ENCODE results near the gene VAV3. TPM values are rescaled to one million over a fixed set of nuclear protein-coding genes. Genes with fewer than 3 reads are reported as not detected.

VAV3 gene
- total and polyA plus RNA-seq, 9 donors = 3.1 to 5.5 (median 4.1) TPM

DNA sequence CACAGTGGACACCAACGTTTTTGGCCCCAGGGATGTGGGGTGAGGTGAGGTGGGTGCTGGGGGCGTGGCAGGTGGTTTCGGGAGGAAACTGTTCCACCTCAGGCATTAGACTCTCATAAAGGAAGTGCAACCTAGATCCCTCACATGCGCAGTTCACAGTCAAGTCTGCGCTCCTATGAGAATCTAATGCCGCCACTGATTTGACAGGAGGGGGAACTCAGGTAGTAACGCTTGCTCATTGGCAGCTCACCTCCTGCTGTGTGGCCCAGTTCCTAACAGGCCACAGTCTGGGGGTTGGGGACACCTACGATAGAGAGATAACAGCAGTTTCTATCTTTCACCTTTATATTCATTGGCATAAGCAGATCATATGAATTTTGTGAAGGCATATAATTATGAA, 347.1 kb downstream of the VAV3 start:
- Histone ChIP-seq H3K27ac (ENCODE audit: low read length) (no peak overlapping the region), H3K4me1 (ENCODE audit: control insufficient read depth, insufficient read depth, low read length) (no peaks in the 10 kb centered on the region), H3K9me3 (replicated peaks; ENCODE audit: control insufficient read depth, low read depth, low read length) (no peaks in the 10 kb centered on the region), H3K4me3 (ENCODE audit: low read length) (no peak overlapping the region), H3K36me3 (ENCODE audit: control insufficient read depth, insufficient read depth, low read length) (no peaks in the 10 kb centered on the region), H3K27me3 (ENCODE audit: control insufficient read depth, insufficient read depth, low read length) (no peaks in the 10 kb centered on the region)
- WGBS (ENCODE audit: insufficient coverage) = 79% methylated on average over 4 of the region's 8 CpGs
- no peak for DNase-seq

DNA sequence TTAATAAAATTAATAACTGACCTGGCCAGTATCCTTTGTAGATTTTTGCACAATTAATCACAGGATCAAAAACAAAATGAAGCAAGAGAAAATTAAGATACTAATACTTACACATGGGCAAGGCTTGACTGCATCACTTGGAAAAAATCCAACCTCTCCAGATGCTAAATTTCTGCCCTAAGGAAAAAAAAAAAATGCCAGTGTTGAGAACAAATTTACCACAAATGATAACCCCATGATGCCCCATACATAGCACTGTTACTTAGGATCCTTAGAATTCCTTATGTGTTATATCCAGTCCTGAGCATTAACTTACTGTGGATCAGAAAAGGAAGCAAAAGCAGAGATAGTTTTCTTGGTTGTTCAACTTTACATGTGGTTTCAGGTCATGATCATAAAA, 347.5 kb downstream of the VAV3 start:
- Histone ChIP-seq H3K36me3 (ENCODE audit: control insufficient read depth, insufficient read depth, low read length) (no peaks in the 10 kb centered on the region), H3K4me3 (ENCODE audit: low read length) (no peak overlapping the region), H3K27ac (ENCODE audit: low read length) (no peak overlapping the region), H3K27me3 (ENCODE audit: control insufficient read depth, insufficient read depth, low read length) (no peaks in the 10 kb centered on the region), H3K4me1 (ENCODE audit: control insufficient read depth, insufficient read depth, low read length) (no peaks in the 10 kb centered on the region), H3K9me3 (replicated peaks; ENCODE audit: control insufficient read depth, low read depth, low read length) (peaks cover 4% of the 10 kb centered on the region)
- DNase-seq = no peak

DNA sequence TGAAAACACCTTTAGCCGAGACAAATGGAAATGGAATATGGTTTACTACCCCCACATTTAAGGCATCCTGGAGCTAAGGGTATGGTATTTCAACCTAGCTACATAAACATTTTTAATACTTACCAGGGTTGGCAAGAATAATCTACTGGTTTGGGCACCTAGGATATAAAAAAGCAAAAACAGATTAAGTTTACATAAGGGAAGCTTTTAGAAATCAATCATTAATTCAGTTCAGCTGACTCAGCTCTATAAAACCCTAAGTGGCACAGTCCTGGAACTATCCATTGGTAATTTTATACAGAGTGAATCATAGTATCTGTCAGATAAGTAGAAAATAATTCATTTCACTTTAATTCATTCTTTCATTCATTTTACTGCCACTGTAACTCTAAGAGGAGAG, 355.2 kb downstream of the VAV3 start:
- Histone ChIP-seq H3K4me1 (ENCODE audit: control insufficient read depth, insufficient read depth, low read length) (no peaks in the 10 kb centered on the region), H3K27me3 (ENCODE audit: control insufficient read depth, insufficient read depth, low read length) (no peaks in the 10 kb centered on the region), H3K27ac (ENCODE audit: low read length) (no peak overlapping the region), H3K9me3 (replicated peaks; ENCODE audit: control insufficient read depth, low read depth, low read length) (peaks cover 5% of the 10 kb centered on the region), H3K4me3 (ENCODE audit: low read length) (no peak overlapping the region), H3K36me3 (ENCODE audit: control insufficient read depth, insufficient read depth, low read length) (no peaks in the 10 kb centered on the region)
- no CpG with 5 or more reads among the region's 1 CpG for WGBS (ENCODE audit: insufficient coverage)
- no peak for DNase-seq

DNA sequence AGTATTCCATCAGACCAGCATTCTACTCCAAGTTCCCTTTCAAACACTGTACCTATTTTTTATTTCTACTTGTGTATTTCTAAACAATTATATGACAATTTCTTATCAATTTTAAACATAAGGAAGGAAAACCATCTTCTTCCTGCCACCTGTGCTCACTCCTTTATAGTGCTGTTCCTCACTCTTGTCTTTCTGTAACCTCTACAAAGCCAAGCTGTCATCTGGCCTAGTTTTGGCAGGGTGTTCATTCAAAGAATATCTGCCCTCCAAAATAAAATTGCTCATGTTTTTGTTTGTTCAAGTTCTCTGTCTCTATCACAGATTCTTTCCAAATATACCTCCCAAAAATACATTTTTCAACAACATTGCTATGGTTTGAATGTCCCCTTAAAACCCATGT, 360.2 kb downstream of the VAV3 start:
- Histone ChIP-seq H3K27ac (ENCODE audit: low read length) (no peak overlapping the region), H3K36me3 (ENCODE audit: control insufficient read depth, insufficient read depth, low read length) (no peaks in the 10 kb centered on the region)

DNA sequence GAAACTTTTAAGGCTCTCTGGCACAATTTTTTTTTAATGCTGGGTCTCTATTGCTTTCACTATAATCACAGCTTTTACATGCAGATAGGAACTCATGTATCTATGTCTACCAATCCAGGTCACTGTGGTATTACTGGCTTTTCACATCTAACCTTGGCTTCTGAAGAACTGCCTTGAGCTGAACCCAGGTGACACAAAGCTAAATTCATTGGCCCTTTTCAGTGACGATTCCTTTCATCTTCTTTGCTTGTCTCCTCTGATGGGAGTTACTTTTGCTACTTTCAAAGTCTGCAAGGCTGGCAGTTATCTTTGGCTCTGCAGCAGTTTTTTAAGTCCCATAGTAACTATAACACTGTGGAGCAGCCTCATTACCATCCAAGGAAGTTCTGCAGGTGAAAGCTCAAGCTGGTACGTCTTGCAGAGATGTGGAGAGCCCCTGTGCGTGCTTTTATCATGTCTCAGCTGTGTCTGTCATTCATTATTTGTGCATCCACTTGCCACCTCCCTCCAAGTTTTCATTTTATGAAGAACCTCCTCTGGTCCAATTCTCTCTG, 364.3 kb downstream of the VAV3 start:
- no peaks in the 10 kb centered on the region for H3K27me3 ChIP-seq (ENCODE audit: control insufficient read depth, insufficient read depth, low read length)
- no peak overlapping the region for H3K27ac ChIP-seq (ENCODE audit: low read length)
- H3K36me3 ChIP-seq (ENCODE audit: control insufficient read depth, insufficient read depth, low read length) = no peaks in the 10 kb centered on the region
- H3K9me3 ChIP-seq (replicated peaks; ENCODE audit: control insufficient read depth, low read depth, low read length) = no peaks in the 10 kb centered on the region
- 66% methylated on average over 3 of the region's 3 CpGs for WGBS (ENCODE audit: insufficient coverage)
- no peak overlapping the region for H3K4me3 ChIP-seq (ENCODE audit: low read length)
- H3K4me1 ChIP-seq (ENCODE audit: control insufficient read depth, insufficient read depth, low read length) = no peaks in the 10 kb centered on the region
- DNase-seq = no peak

More for the DNA sequence above, 360.2 kb downstream of the VAV3 start:
- no peaks in the 10 kb centered on the region for H3K27me3 ChIP-seq (ENCODE audit: control insufficient read depth, insufficient read depth, low read length)
- no peak for DNase-seq
- no peaks in the 10 kb centered on the region for H3K9me3 ChIP-seq (replicated peaks; ENCODE audit: control insufficient read depth, low read depth, low read length)
- no peaks in the 10 kb centered on the region for H3K4me1 ChIP-seq (ENCODE audit: control insufficient read depth, insufficient read depth, low read length)
- no peak overlapping the region for H3K4me3 ChIP-seq (ENCODE audit: low read length)

DNA sequence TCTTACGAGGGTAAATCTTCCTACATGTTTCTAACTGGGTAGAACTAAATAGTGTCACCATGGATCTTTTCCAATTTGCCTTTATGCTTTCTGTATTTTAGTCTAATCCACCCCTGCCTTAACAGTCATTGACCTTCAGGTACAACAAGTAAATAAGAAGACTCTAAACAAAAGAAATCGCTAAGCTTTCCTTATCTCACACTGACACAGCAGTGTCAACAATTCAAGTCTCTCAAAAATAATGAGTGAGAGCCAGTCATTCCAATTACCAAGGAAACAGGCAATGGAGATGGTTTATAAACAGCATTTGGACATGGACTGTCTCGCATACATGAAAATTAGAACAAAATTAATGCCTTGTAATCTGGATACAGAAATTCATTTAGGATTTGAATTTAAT, 365.8 kb downstream of the VAV3 start:
- H3K4me1 ChIP-seq (ENCODE audit: control insufficient read depth, insufficient read depth, low read length) = no peaks in the 10 kb centered on the region
- no peak overlapping the region for H3K27ac ChIP-seq (ENCODE audit: low read length)
- no CpG with 5 or more reads among the region's 3 CpGs for WGBS (ENCODE audit: insufficient coverage)
- no peak for DNase-seq
- H3K27me3 ChIP-seq (ENCODE audit: control insufficient read depth, insufficient read depth, low read length) = no peaks in the 10 kb centered on the region
- no peak overlapping the region for H3K4me3 ChIP-seq (ENCODE audit: low read length)
- no peaks in the 10 kb centered on the region for H3K36me3 ChIP-seq (ENCODE audit: control insufficient read depth, insufficient read depth, low read length)
- no peaks in the 10 kb centered on the region for H3K9me3 ChIP-seq (replicated peaks; ENCODE audit: control insufficient read depth, low read depth, low read length)

DNA sequence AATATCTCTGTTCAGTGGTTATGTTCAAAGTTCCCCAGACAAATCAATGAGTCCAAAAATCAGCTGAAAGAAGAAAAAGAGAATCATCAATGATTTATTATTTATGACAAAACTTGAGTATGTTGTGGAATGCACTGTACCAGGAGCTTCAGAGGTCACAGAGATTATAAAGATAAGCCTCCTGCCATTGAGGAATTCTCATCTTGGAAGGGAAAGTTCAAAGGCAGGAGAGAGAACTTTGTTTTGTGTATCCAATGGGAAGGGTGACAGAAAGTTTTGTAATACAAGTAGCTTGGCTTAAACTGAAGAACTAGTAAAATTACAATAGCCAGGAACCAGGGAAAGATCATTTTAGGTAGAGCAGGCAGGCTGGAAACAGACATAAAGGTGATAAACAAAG, 367.7 kb downstream of the VAV3 start:
- no peaks in the 10 kb centered on the region for H3K27me3 ChIP-seq (ENCODE audit: control insufficient read depth, insufficient read depth, low read length)
- H3K4me1 ChIP-seq (ENCODE audit: control insufficient read depth, insufficient read depth, low read length) = no peaks in the 10 kb centered on the region
- no peak overlapping the region for H3K4me3 ChIP-seq (ENCODE audit: low read length)
- no peak overlapping the region for H3K27ac ChIP-seq (ENCODE audit: low read length)
- H3K36me3 ChIP-seq (ENCODE audit: control insufficient read depth, insufficient read depth, low read length) = no peaks in the 10 kb centered on the region
- H3K9me3 ChIP-seq (replicated peaks; ENCODE audit: control insufficient read depth, low read depth, low read length) = no peaks in the 10 kb centered on the region
- no peak for DNase-seq

DNA sequence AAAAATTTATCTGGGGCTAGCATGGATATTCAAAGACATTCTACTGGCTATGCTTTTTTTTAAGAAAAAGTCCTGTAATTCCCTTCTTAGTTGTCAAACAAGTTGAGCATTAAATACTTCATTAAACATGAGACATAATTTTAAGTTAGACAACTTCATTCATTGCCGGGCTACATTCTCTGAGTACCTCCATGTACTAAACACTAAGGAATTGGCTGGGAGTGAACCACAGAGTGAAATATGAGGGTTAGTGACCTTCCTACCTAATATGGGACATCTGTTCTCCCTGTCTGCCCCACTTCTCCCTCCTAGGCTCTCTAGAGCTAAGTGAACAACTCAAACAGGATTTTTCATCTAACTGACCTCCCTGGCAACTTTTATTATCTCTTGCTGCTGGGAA, 370.4 kb downstream of the VAV3 start:
- WGBS (ENCODE audit: insufficient coverage) = no CpG with 5 or more reads among the region's 1 CpG
- Histone ChIP-seq H3K9me3 (replicated peaks; ENCODE audit: control insufficient read depth, low read depth, low read length) (no peaks in the 10 kb centered on the region), H3K4me3 (ENCODE audit: low read length) (no peak overlapping the region), H3K4me1 (ENCODE audit: control insufficient read depth, insufficient read depth, low read length) (no peaks in the 10 kb centered on the region), H3K27me3 (ENCODE audit: control insufficient read depth, insufficient read depth, low read length) (no peaks in the 10 kb centered on the region), H3K36me3 (ENCODE audit: control insufficient read depth, insufficient read depth, low read length) (no peaks in the 10 kb centered on the region), H3K27ac (ENCODE audit: low read length) (no peak overlapping the region)
- DNase-seq = no peak

DNA sequence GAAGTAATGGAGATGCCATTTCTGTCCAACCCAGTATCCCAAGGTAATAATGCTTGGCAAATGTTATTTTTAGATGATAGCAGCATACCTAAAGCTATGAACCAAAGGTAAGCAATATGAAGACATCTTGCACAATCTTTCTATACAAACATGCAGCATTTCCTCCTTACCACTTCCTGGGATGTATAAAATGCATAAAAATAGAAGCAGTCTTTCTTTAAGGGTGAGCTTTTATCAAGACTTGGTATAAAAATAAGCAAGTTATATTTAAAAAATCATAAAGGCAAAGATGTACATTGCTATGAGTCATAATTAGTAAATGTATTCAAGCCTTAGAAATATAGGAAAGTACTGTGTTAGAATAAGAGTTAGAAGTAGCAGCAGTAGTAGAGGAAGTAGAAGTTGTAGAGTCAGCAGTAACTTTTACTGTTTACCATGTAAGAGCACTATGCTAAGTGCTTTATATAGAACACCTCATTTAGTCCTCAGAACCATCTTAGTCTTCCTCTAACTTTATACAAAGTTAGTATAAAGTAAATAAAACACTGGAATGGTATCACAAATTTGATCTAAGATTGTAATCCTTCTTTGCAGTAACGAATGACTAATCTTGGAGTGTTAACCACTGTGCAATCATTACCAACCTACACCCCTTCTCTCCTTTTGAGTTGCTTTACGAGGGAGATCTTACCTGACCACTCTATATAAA, 371.3 kb downstream of the VAV3 start:
- no peaks in the 10 kb centered on the region for H3K36me3 ChIP-seq (ENCODE audit: control insufficient read depth, insufficient read depth, low read length)
- no CpG with 5 or more reads among the region's 2 CpGs for WGBS (ENCODE audit: insufficient coverage)

DNA sequence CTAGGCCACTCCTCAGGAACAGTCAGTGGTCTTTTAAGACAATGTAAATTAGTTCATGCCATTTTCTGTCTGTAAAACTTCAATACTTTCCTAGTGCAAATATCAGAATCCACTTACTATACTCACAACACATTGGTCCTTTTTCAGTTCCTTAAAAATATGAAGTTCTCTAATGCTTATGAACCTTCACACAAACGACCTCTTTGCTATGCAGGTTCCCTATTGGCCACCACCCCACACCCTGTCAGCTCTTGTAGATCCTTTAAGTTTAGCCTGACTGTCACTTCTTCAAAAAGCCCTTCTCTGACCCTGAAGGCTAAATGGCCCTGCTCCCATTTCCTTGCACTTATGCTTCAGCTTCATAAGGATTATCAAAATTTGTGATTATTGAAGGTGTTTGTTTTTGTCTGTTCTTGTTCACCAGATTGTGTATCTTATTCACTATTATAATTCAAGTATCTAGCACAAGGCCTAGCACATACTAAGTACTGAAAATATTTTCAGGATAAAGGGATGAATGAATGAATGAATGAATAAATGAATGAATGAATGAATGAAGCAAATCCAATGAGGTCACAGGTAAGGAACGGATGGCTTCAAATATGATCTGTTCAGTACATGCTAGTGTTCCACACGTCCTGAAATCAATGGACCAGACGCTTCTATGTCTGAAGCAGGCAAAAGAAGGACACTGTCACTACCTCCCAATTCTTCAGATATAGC, 373.9 kb downstream of the VAV3 start:
- no peaks in the 10 kb centered on the region for H3K36me3 ChIP-seq (ENCODE audit: control insufficient read depth, insufficient read depth, low read length)
- no peaks in the 10 kb centered on the region for H3K27me3 ChIP-seq (ENCODE audit: control insufficient read depth, insufficient read depth, low read length)
- WGBS (ENCODE audit: insufficient coverage) = 15% methylated on average over 2 of the region's 4 CpGs
- H3K27ac ChIP-seq (ENCODE audit: low read length) = no peak overlapping the region
- no peaks in the 10 kb centered on the region for H3K9me3 ChIP-seq (replicated peaks; ENCODE audit: control insufficient read depth, low read depth, low read length)
- no peaks in the 10 kb centered on the region for H3K4me1 ChIP-seq (ENCODE audit: control insufficient read depth, insufficient read depth, low read length)
- no peak overlapping the region for H3K4me3 ChIP-seq (ENCODE audit: low read length)
- peak; percentile 42 for DNase-seq

More for the DNA sequence above, 371.3 kb downstream of the VAV3 start:
- Histone ChIP-seq H3K4me3 (ENCODE audit: low read length) (no peak overlapping the region), H3K27ac (ENCODE audit: low read length) (no peak overlapping the region), H3K4me1 (ENCODE audit: control insufficient read depth, insufficient read depth, low read length) (no peaks in the 10 kb centered on the region), H3K9me3 (replicated peaks; ENCODE audit: control insufficient read depth, low read depth, low read length) (no peaks in the 10 kb centered on the region), H3K27me3 (ENCODE audit: control insufficient read depth, insufficient read depth, low read length) (no peaks in the 10 kb centered on the region)
- DNase-seq = peak; percentile 14
